Heart left ventricle (tissue), 16 donors: Measurements from ENCODE around the gene CNR1. TPM values are rescaled to one million over a fixed set of nuclear protein-coding genes. Genes with fewer than 3 reads are reported as not detected.

Experiments
- ATAC-seq, 4 donors: fragments of 200-7000 bp; cut with Tn5 transposase; one replicate each; pipeline ENCODE4 v1.9.1; 2020 to 2022; ENCODE audit warnings: moderate library complexity in 4 of 4, mild to moderate bottlenecking in 3 of 4, moderate number of reproducible peaks in 1 of 4
- DNase-seq, 5 donors: peaks; one replicate each; pipeline ENCODE4 v3.0.0-alpha.2; 2020
- H3K27ac ChIP-seq, 12 donors: fragments of 200-600 bp; sonication (generic) in 4 of 12; one replicate each; pipeline versions ENCODE4 v1.5.0 to v1.8.0; 2016 to 2022; ENCODE audit warnings: mild to moderate bottlenecking in 2 of 12
- H3K27me3 ChIP-seq, 9 donors: fragments of 200-600 bp; sonication (generic) in 2 of 9; one replicate each; pipeline versions ENCODE4 v1.5.1 to v1.8.0; 2016 to 2022; ENCODE audit warnings: mild to moderate bottlenecking in 3 of 9
- H3K36me3 ChIP-seq, 9 donors: fragments of 200-600 bp; sonication (generic) in 2 of 9; one replicate each; pipeline versions ENCODE4 v1.5.0 to v1.8.0; 2018 to 2022; ENCODE audit warnings: mild to moderate bottlenecking in 2 of 9
- H3K4me1 ChIP-seq, 12 donors: fragments of 200-600 bp; sonication (generic) in 4 of 12; one replicate each; pipeline versions ENCODE4 v1.5.0 to v1.8.0; 2016 to 2022; ENCODE audit warnings: mild to moderate bottlenecking in 3 of 12
- H3K4me3 ChIP-seq, 12 donors: fragments of 200-600 bp; sonication (generic) in 4 of 12; one replicate each; pipeline versions ENCODE4 v1.5.0 to v1.8.0; 2017 to 2022; ENCODE audit warnings: mild to moderate bottlenecking in 9 of 12, moderate library complexity in 4 of 12
- H3K9me3 ChIP-seq, 12 donors: fragments of 200-600 bp; sonication (generic) in 4 of 12; one replicate each; pipeline versions ENCODE4 v1.5.0 to v1.8.0; 2016 to 2022; ENCODE audit warnings: mild to moderate bottlenecking in 1 of 12
- CTCF ChIP-seq, 12 donors: fragments of 200-600 bp; sonication (generic) in 4 of 12; IDR thresholded peaks; one replicate each; pipeline versions ENCODE4 v1.5.0 to v1.8.0; 2018 to 2022; ENCODE audit warnings: antibody characterized with exemption in 12 of 12, mild to moderate bottlenecking in 5 of 12
- POLR2A ChIP-seq, 2 donors: fragments of 450-650 bp; IDR thresholded peaks; one replicate each; pipeline ENCODE4 v1.6.1; 2017; ENCODE audit warnings: antibody characterized with exemption in 2 of 2, mild to moderate bottlenecking in 2 of 2, moderate library complexity in 2 of 2
- WGBS, 4 donors: extraction: QIAGEN DNeasy Blood & Tissue Kit in 2 of 4; methylation state at CpG; one replicate each; pipeline versions ENCODE4 v1.1.5 to v1.1.7; 2013 to 2018; 5-methylcytosine and 5-hydroxymethylcytosine counted together
- intact Hi-C, 10 donors: fragments of 100-400 bp; cut with DNase I; formaldehyde crosslinking; loops; one replicate each; pipeline versions ENCODE4 v1.11.1 to v1.14.2; 2022
- polyA plus RNA-seq, 2 donors: library from polyadenylated mRNA; stranded (reverse); fragments of 200-250 nt; gene quantifications; one replicate each; pipeline ENCODE4 v1.2.3, GENCODE V29; 2013
- total RNA-seq, 9 donors: library from RNA; depleted of rRNA in 2 of 9; stranded (reverse); fragments of >200 nt in 2 of 9; fragmentation: NEBNext Ultra II Directional in 3 of 9; extraction: Animal tissue kit (Norgen Biotek cat#: 25700) in 3 of 9; gene quantifications; one replicate each; pipeline versions ENCODE4 v1.1.0 to v1.2.4, GENCODE V29; 2016 to 2023
- donor health status: ischemic (EF 13 %, LVEDD 7.1; RV severe dilation, severe dysfunction).
- donor health status: healthy with polysubstance abuse.
- donor health status: DM: no; HTN: yes; CAD: no.
- donor health status: DM: no; HTN: no; CAD: no.
- donor health status: ischemic (EF 25% LVEDD 6.9; RV normal size, moderate dysfunction).
- donor health status: ischemic (EF 25% LVEDD 5.7; RV mildly dilated, moderate dysfunction).
- donor health status: healthy.
- donor health status: DM: yes; HTN: yes; CAD: no.
- donor health status: ischemic (EF 35%, LVEDD 5.7; RV mildly dilated, moderate dysfunction).
- donor health status: nonischemic (EF 11% LVEDD 7.7; RV severe dilation, severe dysfunction).
- donor health status: DM: yes; HTN: yes; CAD: no.
- donor health status: PGD.
- donor health status: ischemic (EF 29% LVEDD 5.4; RV normal size, mild dysfunction).
- donor health status: nonischemic (EF 23%, LVEDD 6.1; RV moderate dilation, normal function).

CNR1 gene
- total and polyA plus RNA-seq, 11 donors: 0.07 to 0.88 (median 0.50) TPM

- TF ChIP-seq CTCF (IDR thresholded peaks at IDR 0.05) (no peak), POLR2A (IDR thresholded peaks at IDR 0.05) (no peak)
- DNase-seq: no peak
- Histone ChIP-seq H3K4me3 (no peak overlapping the region), H3K36me3 (no peaks in the 10 kb centered on the region), H3K9me3 (no peaks in the 10 kb centered on the region), H3K27ac (no peak overlapping the region), H3K4me1 (no peaks in the 10 kb centered on the region), H3K27me3 (no peaks in the 10 kb centered on the region)
- WGBS, 4 donors: 67 to 74% (median 73%) methylated on average over 5 of the region's 5 CpGs
- ATAC-seq: no peak
- intact Hi-C loops: no loop called here
These were observed 30.5 kb downstream of the CNR1 start for GRCh38 chr6:88135578-88136114.

- 70 to 83% (median 78%) methylated on average over 4 of the region's 4 CpGs for WGBS, 4 donors
- intact Hi-C loops: no loop called here
- H3K4me3 ChIP-seq: no peak overlapping the region
These were observed 31.6 kb downstream of the CNR1 start for GRCh38 chr6:88134575-88134974.

GRCh38 chr6:88133718-88134117 lies 32.4 kb downstream of the CNR1 start:
- Histone ChIP-seq H3K27ac (no peak overlapping the region), H3K9me3 (no peaks in the 10 kb centered on the region), H3K4me3 (no peak overlapping the region), H3K36me3 (no peaks in the 10 kb centered on the region), H3K27me3 (no peaks in the 10 kb centered on the region), H3K4me1 (no peaks in the 10 kb centered on the region)
- TF ChIP-seq POLR2A (IDR thresholded peaks at IDR 0.05) (no peak), CTCF (IDR thresholded peaks at IDR 0.05) (no peak)
- intact Hi-C loops: no loop called here
- WGBS, 4 donors: 17 to 36% (median 25%) methylated on average over 1 of the region's 1 CpG
- ATAC-seq (no peak), DNase-seq (no peak)

More at GRCh38 chr6:88134575-88134974, 31.6 kb downstream of the CNR1 start:
- Histone ChIP-seq H3K27me3 (no peaks in the 10 kb centered on the region), H3K4me1 (no peaks in the 10 kb centered on the region), H3K9me3 (no peaks in the 10 kb centered on the region), H3K36me3 (no peaks in the 10 kb centered on the region), H3K27ac (no peak overlapping the region)
- DNase-seq (no peak), ATAC-seq (no peak)
- no peak for TF ChIP-seq POLR2A (IDR thresholded peaks at IDR 0.05)
- TF ChIP-seq CTCF (IDR thresholded peaks at IDR 0.05): no peak

GRCh38 chr6:88124925-88125557 lies 41.1 kb downstream of the CNR1 start:
- no peak for ATAC-seq
- intact Hi-C loops: no loop called here
- Histone ChIP-seq H3K4me1 (no peaks in the 10 kb centered on the region), H3K4me3 (no peak overlapping the region), H3K36me3 (no peaks in the 10 kb centered on the region), H3K27ac (no peak overlapping the region), H3K27me3 (no peaks in the 10 kb centered on the region), H3K9me3 (peaks cover 0 to 31% (median 8%) of the 10 kb centered on the region in 12 donors)
- no peak for TF ChIP-seq POLR2A (IDR thresholded peaks at IDR 0.05)
- TF ChIP-seq CTCF (IDR thresholded peaks at IDR 0.05): no peak
- WGBS, 4 donors: 64 to 77% (median 75%) methylated on average over 3 of the region's 3 CpGs
- DNase-seq: no peak
